IMR-90 (cell line): Measurements from ENCODE around the gene MYH6. TPM values are rescaled to one million over a fixed set of nuclear protein-coding genes. Genes with fewer than 3 reads are reported as not detected.

Source experiments
- ATAC-seq: fragments of 200-7000 bp; cut with Tn5 transposase; 2 replicates; pipeline ENCODE4 v1.9.1; 2020; ENCODE audit warnings: low read depth, mild to moderate bottlenecking, moderate library complexity
- BruUV-seq: library from RNA; stranded (reverse); fragments of 400-500 nt; replicated peaks from 2 replicates; lab custom pipeline; 2021; lab: Mats Ljungman, UMichigan
- CTCF ChIA-PET: fragments of 300-600 bp; formaldehyde crosslinking; extraction: SDS; loops from one replicate; lab custom pipeline; 2021; ENCODE audit warnings: antibody characterized with exemption; lab: Yijun Ruan, JAX
- POLR2A ChIA-PET: fragments of 300-600 bp; sonication (Branson Sonifier 250); formaldehyde crosslinking; loops from one replicate; lab custom pipeline; 2022; ENCODE audit warnings: antibody characterized with exemption; ENCODE audit not compliant: unreplicated experiment; lab: Charles Lee
- DNase-seq: peaks from one replicate; pipeline ENCODE4 v3.0.0; 2013
- H2AFZ ChIP-seq: replicated peaks from 2 replicates; pipeline ENCODE3; 2013; ENCODE audit warnings: low read length, mild to moderate bottlenecking; ENCODE audit not compliant: poor library complexity
- H2AK5ac ChIP-seq: 2 replicates; pipeline ENCODE4 v1.6.1; 2013; ENCODE audit warnings: low read depth, low read length, inconsistent platforms
- H2AK9ac ChIP-seq: replicated peaks from 2 replicates; pipeline ENCODE3; 2013; ENCODE audit warnings: mild to moderate bottlenecking, low read depth, low read length, moderate library complexity; ENCODE audit not compliant: poor library complexity
- H2BK120ac ChIP-seq: 2 replicates; pipeline ENCODE4 v1.6.1; 2013; ENCODE audit warnings: low read depth, low read length, inconsistent platforms
- H2BK15ac ChIP-seq: 3 replicates; pipeline ENCODE4 v1.6.1; 2013; ENCODE audit warnings: low read depth, low read length, inconsistent platforms
- H2BK20ac ChIP-seq: 2 replicates; pipeline ENCODE4 v1.6.1; 2013; ENCODE audit warnings: low read depth, mild to moderate bottlenecking, inconsistent platforms, low read length, moderate library complexity
- H2BK5ac ChIP-seq: 2 replicates; pipeline ENCODE4 v1.6.1; 2013; ENCODE audit warnings: mild to moderate bottlenecking, low read depth, low read length, inconsistent platforms; ENCODE audit not compliant: poor library complexity, severe bottlenecking
- H3K14ac ChIP-seq: replicated peaks from 2 replicates; pipeline ENCODE4 v1.6.1; 2013; ENCODE audit warnings: low read depth, low read length, inconsistent platforms
- H3K18ac ChIP-seq: 2 replicates; pipeline ENCODE4 v1.6.1; 2013; ENCODE audit warnings: low read depth, low read length, control low read depth
- H3K23ac ChIP-seq: 2 replicates; pipeline ENCODE4 v1.6.1; 2013; ENCODE audit warnings: low read depth, low read length, inconsistent platforms
- H3K27ac ChIP-seq: 2 replicates; pipeline ENCODE4 v1.5.1; 2013; ENCODE audit warnings: mild to moderate bottlenecking, control low read depth, low read length; ENCODE audit not compliant: insufficient read depth
- H3K27me3 ChIP-seq: 2 replicates; pipeline ENCODE4 v1.6.1; 2013; ENCODE audit warnings: low read length; ENCODE audit not compliant: control insufficient read depth, insufficient read depth
- H3K36me3 ChIP-seq: 2 replicates; pipeline ENCODE4 v1.6.1; 2013; ENCODE audit warnings: low read length, mixed read lengths; ENCODE audit not compliant: control insufficient read depth, insufficient read depth
- H3K4ac ChIP-seq: 2 replicates; pipeline ENCODE4 v1.6.1; 2013; ENCODE audit warnings: low read depth, low read length, inconsistent platforms
- H3K4me1 ChIP-seq: 2 replicates; pipeline ENCODE4 v1.6.1; 2013; ENCODE audit warnings: low read length, mixed read lengths; ENCODE audit not compliant: control insufficient read depth, insufficient read depth
- H3K4me2 ChIP-seq: 2 replicates; pipeline ENCODE4 v1.6.1; 2013; ENCODE audit warnings: low read depth, mild to moderate bottlenecking, control low read depth, low read length, moderate library complexity
- H3K4me3 ChIP-seq: 2 replicates; pipeline ENCODE4 v1.5.1; 2013; ENCODE audit warnings: low read depth, mild to moderate bottlenecking, control low read depth, low read length, moderate library complexity; ENCODE audit not compliant: insufficient read depth
- H3K56ac ChIP-seq: 2 replicates; pipeline ENCODE4 v1.6.1; 2013; ENCODE audit warnings: low read length, inconsistent platforms; ENCODE audit not compliant: insufficient read depth; ENCODE audit errors: extremely low read depth
- H3K79me1 ChIP-seq, 2 experiments: 2 replicates each; pipeline ENCODE4 v1.6.1; 2013; ENCODE audit warnings: low read length in 2 of 2, inconsistent platforms in 1 of 2, low read depth in 1 of 2
- H3K9ac ChIP-seq: 2 replicates; pipeline ENCODE4 v1.6.1; 2013; ENCODE audit warnings: low read depth, low read length, control low read depth
- H3K9me1 ChIP-seq: 2 replicates; pipeline ENCODE4 v1.6.1; 2013; ENCODE audit warnings: low read length, inconsistent platforms; ENCODE audit not compliant: insufficient read depth
- H3K9me3 ChIP-seq: 2 replicates; pipeline ENCODE4 v1.6.1; 2013; ENCODE audit warnings: low read length; ENCODE audit not compliant: control insufficient read depth, insufficient read depth
- H4K20me1 ChIP-seq: 2 replicates; pipeline ENCODE4 v1.6.1; 2013; ENCODE audit warnings: low read length, inconsistent platforms; ENCODE audit not compliant: insufficient read depth
- H4K5ac ChIP-seq: 2 replicates; pipeline ENCODE4 v1.6.1; 2013; ENCODE audit warnings: mild to moderate bottlenecking, low read depth, low read length, control low read depth
- H4K8ac ChIP-seq, 2 experiments: 2 replicates each; pipeline ENCODE4 v1.6.1; 2013; ENCODE audit warnings: low read depth in 2 of 2, low read length in 2 of 2, control low read depth in 1 of 2, inconsistent platforms in 1 of 2
- H4K91ac ChIP-seq: 2 replicates; pipeline ENCODE4 v1.6.1; 2013; ENCODE audit warnings: low read depth, low read length, inconsistent platforms; ENCODE audit not compliant: insufficient read depth
- BHLHE40 ChIP-seq: fragments of 150-350 bp; IDR thresholded peaks from 2 replicates; pipeline ENCODE4 v1.6.1; 2016; ENCODE audit warnings: mild to moderate bottlenecking, low read depth, low read length
- CEBPB ChIP-seq: IDR thresholded peaks from 2 replicates; pipeline ENCODE4 v1.6.1; 2012; ENCODE audit warnings: low read depth, low read length, improper control_type of control experiment
- CHD1 ChIP-seq: IDR thresholded peaks from 2 replicates; pipeline ENCODE4 v1.6.1; 2012; ENCODE audit warnings: low read depth, low read length, improper control_type of control experiment
- CTCF ChIP-seq: conservative IDR thresholded peaks from 2 replicates; pipeline ENCODE4 v1.5.1; 2012; ENCODE audit warnings: mild to moderate bottlenecking, low read depth, low read length, improper control_type of control experiment
- ELK1 ChIP-seq: fragments of 150-350 bp; IDR thresholded peaks from 2 replicates; pipeline ENCODE4 v1.6.1; 2016; ENCODE audit warnings: low read depth, mild to moderate bottlenecking, low read length, moderate library complexity, borderline replicate concordance
- FOS ChIP-seq: fragments of 150-350 bp; IDR thresholded peaks from 2 replicates; pipeline ENCODE4 v1.6.1; 2016; ENCODE audit warnings: low read depth, low read length
- MAFK ChIP-seq: IDR thresholded peaks from 2 replicates; pipeline ENCODE4 v1.6.1; 2012; ENCODE audit warnings: low read depth, low read length, improper control_type of control experiment
- MXI1 ChIP-seq: IDR thresholded peaks from 2 replicates; pipeline ENCODE4 v1.6.1; 2012; ENCODE audit warnings: low read depth, mild to moderate bottlenecking, low read length, moderate library complexity, borderline replicate concordance
- NFE2L2 ChIP-seq: fragments of 150-350 bp; IDR thresholded peaks from 2 replicates; pipeline ENCODE4 v1.6.1; 2016; ENCODE audit warnings: low read depth, mild to moderate bottlenecking, low read length
- POLR2A ChIP-seq: IDR thresholded peaks from 2 replicates; pipeline ENCODE4 v1.6.1; 2012; ENCODE audit warnings: mild to moderate bottlenecking, low read depth, low read length
- RAD21 ChIP-seq: IDR thresholded peaks from 2 replicates; pipeline ENCODE4 v1.6.1; 2012; ENCODE audit warnings: low read length, improper control_type of control experiment
- RCOR1 ChIP-seq: IDR thresholded peaks from 2 replicates; pipeline ENCODE4 v1.6.1; 2012; ENCODE audit warnings: mild to moderate bottlenecking, low read length, improper control_type of control experiment; ENCODE audit not compliant: insufficient replicate concordance
- SMC3 ChIP-seq: fragments of 150-350 bp; IDR thresholded peaks from 2 replicates; pipeline ENCODE4 v1.6.1; 2016; ENCODE audit warnings: low read depth, mild to moderate bottlenecking, antibody characterized with exemption, low read length, moderate library complexity
- USF2 ChIP-seq: fragments of 150-350 bp; IDR thresholded peaks from 2 replicates; pipeline ENCODE4 v1.6.1; 2017; ENCODE audit warnings: mild to moderate bottlenecking, antibody characterized with exemption, low read length, low read depth
- WGBS, 2 experiments: methylation state at CpG; one replicate each; pipeline versions ENCODE4 v1.1.5 to v1.1.7; 2013; ENCODE audit warnings: missing lambda C conversion rate in 2 of 2; ENCODE audit not compliant: insufficient read length in 1 of 2; ENCODE audit errors: extremely low coverage in 2 of 2; 5-methylcytosine and 5-hydroxymethylcytosine counted together
- dilution Hi-C: fragments of 300-500 bp; cut with HindIII; formaldehyde crosslinking; loops from one replicate; pipeline ENCODE4 v1.14.3; 2018; ENCODE audit warnings: low sequenced_read_pairs; ENCODE audit not compliant: unreplicated experiment
- in situ Hi-C: fragments of 300-500 bp; cut with MboI; formaldehyde crosslinking; loops from 3 replicates; pipeline ENCODE4 v1.14.3; 2019; ENCODE audit warnings: low sequenced_read_pairs, inconsistent platforms, mixed read lengths
- intact Hi-C: fragments of 100-400 bp; cut with micrococcal nuclease; formaldehyde crosslinking; loops from 2 replicates; pipeline ENCODE4 v1.10.0; 2022
- polyA plus RNA-seq, 3 experiments: library from polyadenylated mRNA; depleted of rRNA; stranded (reverse); fragments of >200 nt; gene quantifications; 2 replicates each; pipeline ENCODE4 v1.2.3, GENCODE V29; 2012; ENCODE audit warnings: low replicate concordance in 1 of 3
- total RNA-seq: library from RNA; depleted of rRNA; stranded (reverse); fragments of >200 nt; gene quantifications from 2 replicates; pipeline ENCODE4 v1.2.3, GENCODE V29; 2012

MYH6 gene
- total and polyA plus RNA-seq, 2 of the 4 experiments (the other 2 are of a cell fraction) = not detected

- H2BK15ac ChIP-seq = no peak overlapping the region
- peaks cover 23% of the 10 kb centered on the region for H3K27me3 ChIP-seq
- no peak overlapping the region for H4K91ac ChIP-seq
- H3K4me1 ChIP-seq = no peaks in the 10 kb centered on the region
- no peak overlapping the region for H3K18ac ChIP-seq
- no TSS peak for BruUV-seq
- H2AFZ ChIP-seq = peak overlapping the region; percentile 37
- H4K8ac ChIP-seq = no peak overlapping the region
- no peak for ATAC-seq
- no peak overlapping the region for H2BK120ac ChIP-seq
- no peak overlapping the region for H3K56ac ChIP-seq
- no peaks in the 10 kb centered on the region for H3K36me3 ChIP-seq
- no peak for TF ChIP-seq CHD1
- TF ChIP-seq NFE2L2 = no peak
- TF ChIP-seq MAFK = no peak
- no peak for TF ChIP-seq FOS
- TF ChIP-seq CTCF = no peak
- no peak for TF ChIP-seq BHLHE40
- no peak for TF ChIP-seq POLR2A
- TF ChIP-seq RAD21 = no peak
- TF ChIP-seq ELK1 = no peak
- no peak for TF ChIP-seq USF2
- no peak for TF ChIP-seq MXI1
- no peak for TF ChIP-seq RCOR1
- TF ChIP-seq SMC3 = no peak
- no peak for TF ChIP-seq CEBPB
- intact Hi-C loops = no loop called here
- H3K9me1 ChIP-seq = no peaks in the 10 kb centered on the region; the same call in 1 of the 2 replicates
- H2BK20ac ChIP-seq = no peak overlapping the region
- dilution Hi-C loops = no loop called here
- H2AK5ac ChIP-seq = no peak overlapping the region
- no peak for DNase-seq
- no peaks in the 10 kb centered on the region for H3K9me3 ChIP-seq
- H3K79me1 ChIP-seq = no peaks in the 10 kb centered on the region
- WGBS, 2 experiments = 60% methylated on average over 3 of the region's 9 CpGs; no CpG with 5 or more reads in 1 of the 2 experiments
- H3K27ac ChIP-seq = no peak overlapping the region
- in situ Hi-C loops = no loop called here
- H3K9ac ChIP-seq = no peak overlapping the region
- H3K14ac ChIP-seq = no peak overlapping the region
- no peak overlapping the region for H3K4me3 ChIP-seq
- no peak overlapping the region for H3K4me2 ChIP-seq
- ChIA-PET CTCF (no interaction called here), POLR2A (no interaction called here)
- no peak overlapping the region for H3K23ac ChIP-seq
- H4K5ac ChIP-seq = no peak overlapping the region
- no peak overlapping the region for H2AK9ac ChIP-seq
- no peaks in the 10 kb centered on the region for H4K20me1 ChIP-seq
- no peak overlapping the region for H2BK5ac ChIP-seq
- no peak overlapping the region for H3K4ac ChIP-seq
These were observed 34.8 kb upstream of the MYH6 start for GRCh38 chr14:23442721-23443356.
